Measurements from ENCODE around the gene MOCS2. TPM values are rescaled to one million over a fixed set of nuclear protein-coding genes. Genes with fewer than 3 reads are reported as not detected.

The MOCS2 gene, protein sequence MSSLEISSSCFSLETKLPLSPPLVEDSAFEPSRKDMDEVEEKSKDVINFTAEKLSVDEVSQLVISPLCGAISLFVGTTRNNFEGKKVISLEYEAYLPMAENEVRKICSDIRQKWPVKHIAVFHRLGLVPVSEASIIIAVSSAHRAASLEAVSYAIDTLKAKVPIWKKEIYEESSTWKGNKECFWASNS
- 100 to 1,000 TPM in 1 of 4 donors, 10 to 100 TPM in 3; 43.0 to 114 (median 65.9) TPM for polyA plus RNA-seq
- long read RNA-seq, donor 1, transcript MOCS2-203 (7 exons, 1,337 nt) = major isoform, 36 of 77 reads
- long read RNA-seq, donor 1, partial matches to known transcripts = 35 of 77 reads
- long read RNA-seq, donor 1, other reads (novel, unspliced or antisense) = 0 of 77 reads
- long read RNA-seq, donor 2, transcript MOCS2-203 (7 exons, 1,337 nt) = major isoform, 8 of 8 reads
- long read RNA-seq, donor 2, partial matches to known transcripts = 0 of 8 reads
- long read RNA-seq, donor 2, other reads (novel, unspliced or antisense) = 0 of 8 reads
- long read RNA-seq, donor 3, transcript MOCS2-203 (7 exons, 1,337 nt) = major isoform, 6 of 15 reads
- long read RNA-seq, donor 3, partial matches to known transcripts = 8 of 15 reads
- long read RNA-seq, donor 3, other reads (novel, unspliced or antisense) = 0 of 15 reads
- long read RNA-seq, donor 4, partial matches to known transcripts = 0 of 1 reads
- long read RNA-seq, donor 4, other reads (novel, unspliced or antisense) = 0 of 1 reads
- long read RNA-seq, donor 5, transcript MOCS2-203 (7 exons, 1,337 nt) = major isoform, 8 of 10 reads
- long read RNA-seq, donor 5, partial matches to known transcripts = 0 of 10 reads
- long read RNA-seq, donor 5, other reads (novel, unspliced or antisense) = 0 of 10 reads
- long read RNA-seq, donor 6, transcript MOCS2-203 (7 exons, 1,337 nt) = major isoform, 22 of 31 reads
- long read RNA-seq, donor 6, partial matches to known transcripts = 8 of 31 reads
- long read RNA-seq, donor 6, other reads (novel, unspliced or antisense) = 0 of 31 reads
- long read RNA-seq, donor 7, transcript MOCS2-203 (7 exons, 1,337 nt) = major isoform, 52 of 63 reads
- long read RNA-seq, donor 7, partial matches to known transcripts = 9 of 63 reads
- long read RNA-seq, donor 7, other reads (novel, unspliced or antisense) = 0 of 63 reads
- long read RNA-seq, donor 8, partial matches to known transcripts = 0 of 2 reads
- long read RNA-seq, donor 8, other reads (novel, unspliced or antisense) = 0 of 2 reads
- long read RNA-seq, donor 9, partial matches to known transcripts = 0 of 4 reads
- long read RNA-seq, donor 9, other reads (novel, unspliced or antisense) = 0 of 4 reads
- long read RNA-seq, donor 10, transcript MOCS2-203 (7 exons, 1,337 nt) = major isoform, 18 of 26 reads
- long read RNA-seq, donor 10, partial matches to known transcripts = 7 of 26 reads
- long read RNA-seq, donor 10, other reads (novel, unspliced or antisense) = 0 of 26 reads

DNA sequence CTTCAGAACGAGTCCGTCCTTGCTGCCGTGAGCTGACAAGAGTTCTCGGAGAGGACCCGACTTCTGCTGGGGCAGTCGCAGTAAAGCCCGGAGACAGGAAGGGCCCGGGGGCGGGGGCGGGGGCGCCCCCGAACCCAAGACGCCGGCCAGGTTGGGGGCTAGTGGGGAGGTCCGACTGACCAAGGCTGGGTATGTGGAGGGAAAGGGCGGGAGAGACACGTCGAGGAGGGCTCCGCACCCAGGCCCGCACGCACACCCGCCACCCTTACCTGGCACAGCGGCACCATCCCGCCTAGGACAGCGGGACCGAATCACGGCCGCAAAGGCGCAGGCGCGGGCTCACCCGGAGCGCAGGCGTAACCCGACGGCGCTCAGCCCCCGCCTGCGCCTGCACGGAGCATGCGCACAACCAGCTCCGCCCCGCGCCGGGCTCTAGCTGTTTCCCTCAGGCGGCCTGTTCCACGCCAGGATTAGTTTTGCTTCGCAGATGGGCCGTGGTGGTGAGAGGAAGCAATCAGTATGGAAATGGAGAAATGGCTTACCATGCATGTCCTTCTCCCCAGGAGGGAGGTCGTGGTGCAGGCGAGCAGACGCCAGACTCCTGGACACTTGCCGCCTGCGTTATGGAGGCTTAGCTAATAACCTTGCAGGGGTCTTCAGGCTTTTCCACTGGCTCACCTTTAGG, at the start of gene MOCS2:
Gene MOCS2, minus strand, starts transcription at position 315 of the 685 bp plus-strand sequence. CDS start 2,583 bp downstream, outside the sequence.
- FAIRE-seq = no peak
- 0 to 1% (median 0%) methylated on average over 39 to 54 of the region's 54 CpGs for WGBS, 3 donors

DNA sequence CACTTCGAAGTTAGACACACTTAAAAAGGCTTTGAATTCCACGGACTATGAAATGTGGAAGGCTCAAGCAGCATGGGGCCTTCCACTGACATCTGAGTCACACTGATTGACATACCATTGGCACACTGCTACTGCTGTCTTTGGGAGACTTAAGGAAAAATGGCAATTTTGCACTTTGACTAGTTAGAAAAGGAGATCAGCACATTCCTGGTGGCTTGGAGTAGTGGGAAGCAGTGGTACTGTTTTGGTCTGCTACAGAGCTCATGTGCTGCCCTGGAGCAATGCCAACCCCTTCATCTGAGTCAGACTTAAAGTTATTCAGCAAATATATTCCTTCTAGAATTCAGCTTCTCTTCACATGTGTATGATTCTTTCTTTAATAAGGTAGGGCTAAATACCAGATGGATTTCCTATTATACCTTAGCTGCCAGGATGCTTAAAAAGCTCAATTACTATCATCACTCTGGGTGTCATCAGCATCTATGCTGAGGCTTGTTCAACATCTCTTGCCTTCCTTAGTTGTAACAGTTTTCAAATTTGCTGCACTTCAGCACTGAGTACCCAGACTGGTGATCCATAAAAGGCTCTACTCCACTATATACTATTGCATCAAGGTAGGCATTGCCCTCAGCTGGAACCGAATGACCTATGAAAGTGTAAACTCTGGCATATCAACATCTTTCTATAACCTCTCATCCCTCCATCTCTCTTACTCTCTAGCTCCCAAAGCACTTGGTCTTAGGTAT, 42.3 kb upstream of the MOCS2 start:
- Histone ChIP-seq H3K27me3 (ENCODE audit: control insufficient read depth in 3 of 3, insufficient read depth in 3 of 3, low read length in 3 of 3) (no peaks in the 10 kb centered on the region), H3K36me3 (ENCODE audit: control insufficient read depth in 3 of 3, insufficient read depth in 2 of 3, low read depth in 1 of 3, low read length in 3 of 3) (no peaks in the 10 kb centered on the region), H3K4me3 (ENCODE audit: low read depth in 1 of 3, low read length in 3 of 3) (no peak overlapping the region), H3K4me1 (ENCODE audit: control insufficient read depth in 3 of 3, insufficient read depth in 2 of 3, low read depth in 1 of 3, low read length in 2 of 3) (peaks cover 0 to 8% (median 0%) of the 10 kb centered on the region in 3 donors), H3K27ac (ENCODE audit: low read depth in 1 of 3, low read length in 2 of 3) (no peak overlapping the region), H3K9me3 (ENCODE audit: control insufficient read depth in 2 of 2, insufficient read depth in 1 of 2, low read depth in 1 of 2, low read length in 1 of 2) (no peaks in the 10 kb centered on the region)
- DNase-seq (no peak), FAIRE-seq (no peak)
- 87 to 93% (median 89%) methylated on average over 3 of the region's 3 CpGs for WGBS, 3 donors

More for the DNA sequence above, at the start of gene MOCS2:
- Histone ChIP-seq H3K27ac (ENCODE audit: low read depth in 1 of 3, low read length in 2 of 3) (peak within 1 kb of the TSS; percentile 62 to 90 (median 66)), H3K9me3 (ENCODE audit: control insufficient read depth in 2 of 2, insufficient read depth in 1 of 2, low read depth in 1 of 2, low read length in 1 of 2) (no peaks in the 10 kb centered on the region), H3K4me3 (ENCODE audit: low read depth in 1 of 3, low read length in 3 of 3) (peak within 1 kb of the TSS; percentile 64 to 80 (median 76)), H3K27me3 (ENCODE audit: control insufficient read depth in 3 of 3, insufficient read depth in 3 of 3, low read length in 3 of 3) (no peaks in the 10 kb centered on the region), H3K36me3 (ENCODE audit: control insufficient read depth in 3 of 3, insufficient read depth in 2 of 3, low read depth in 1 of 3, low read length in 3 of 3) (peaks cover 0 to 3% (median 0%) of the 10 kb centered on the region in 3 donors), H3K4me1 (ENCODE audit: control insufficient read depth in 3 of 3, insufficient read depth in 2 of 3, low read depth in 1 of 3, low read length in 2 of 3) (peaks cover 0 to 3% (median 2%) of the 10 kb centered on the region in 3 donors)
- peak; percentile 94 to 97 for DNase-seq

DNA sequence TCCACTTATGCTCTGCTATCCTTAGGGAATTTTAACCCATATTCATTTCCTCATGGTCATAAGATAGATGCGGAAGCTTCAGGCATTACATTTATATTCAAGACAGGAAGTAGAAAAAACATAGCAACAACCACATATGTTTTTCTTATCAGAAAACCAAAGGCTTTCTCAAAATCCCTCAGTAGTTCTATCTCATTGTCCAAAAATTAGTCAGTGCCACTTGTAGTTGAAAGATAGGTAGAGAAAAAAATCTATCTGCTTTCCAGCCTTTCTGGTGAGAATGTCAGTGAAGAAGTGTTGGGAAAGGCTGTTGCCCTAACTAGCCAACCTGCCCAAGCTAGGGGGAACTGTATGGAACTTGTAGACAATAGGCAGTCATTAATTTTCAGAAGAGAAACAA, 23.5 kb upstream of the MOCS2 start:
- FAIRE-seq (no peak), DNase-seq (no peak)
- Histone ChIP-seq H3K4me1 (ENCODE audit: control insufficient read depth in 3 of 3, insufficient read depth in 2 of 3, low read depth in 1 of 3, low read length in 2 of 3) (peaks cover 0 to 3% (median 0%) of the 10 kb centered on the region in 3 donors), H3K27ac (ENCODE audit: low read depth in 1 of 3, low read length in 2 of 3) (no peak overlapping the region), H3K36me3 (ENCODE audit: control insufficient read depth in 3 of 3, insufficient read depth in 2 of 3, low read depth in 1 of 3, low read length in 3 of 3) (no peaks in the 10 kb centered on the region), H3K4me3 (ENCODE audit: low read depth in 1 of 3, low read length in 3 of 3) (no peak overlapping the region), H3K27me3 (ENCODE audit: control insufficient read depth in 3 of 3, insufficient read depth in 3 of 3, low read length in 3 of 3) (no peaks in the 10 kb centered on the region), H3K9me3 (ENCODE audit: control insufficient read depth in 2 of 2, insufficient read depth in 1 of 2, low read depth in 1 of 2, low read length in 1 of 2) (no peaks in the 10 kb centered on the region)
- 85 to 97% (median 90%) methylated on average over 1 of the region's 1 CpG for WGBS, 3 donors

DNA sequence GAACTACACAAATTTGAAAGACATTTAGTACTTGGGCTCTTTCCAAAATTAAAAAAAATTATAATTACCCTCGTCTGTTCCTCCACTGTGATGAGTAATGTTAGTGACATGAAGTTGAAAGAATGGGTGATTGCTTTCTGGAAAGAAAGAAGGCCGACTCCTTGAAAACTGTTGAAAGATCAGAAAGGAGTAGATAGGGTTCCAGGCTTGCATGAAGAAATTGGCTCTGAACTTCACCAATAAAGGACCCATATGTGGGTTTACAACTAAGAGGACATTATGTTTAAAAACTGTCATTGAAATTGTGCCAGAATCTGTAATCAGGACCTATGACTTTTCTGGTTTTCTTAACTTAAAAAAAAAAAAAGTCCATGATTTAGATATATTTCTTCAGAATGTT, 20.7 kb upstream of the MOCS2 start:
- 45 to 47% (median 47%) methylated on average over 2 of the region's 2 CpGs for WGBS, 3 donors
- Histone ChIP-seq H3K27ac (ENCODE audit: low read depth in 1 of 3, low read length in 2 of 3) (no peak overlapping the region), H3K4me3 (ENCODE audit: low read depth in 1 of 3, low read length in 3 of 3) (no peak overlapping the region), H3K9me3 (ENCODE audit: control insufficient read depth in 2 of 2, insufficient read depth in 1 of 2, low read depth in 1 of 2, low read length in 1 of 2) (no peaks in the 10 kb centered on the region), H3K36me3 (ENCODE audit: control insufficient read depth in 3 of 3, insufficient read depth in 2 of 3, low read depth in 1 of 3, low read length in 3 of 3) (no peaks in the 10 kb centered on the region), H3K27me3 (ENCODE audit: control insufficient read depth in 3 of 3, insufficient read depth in 3 of 3, low read length in 3 of 3) (no peaks in the 10 kb centered on the region), H3K4me1 (ENCODE audit: control insufficient read depth in 3 of 3, insufficient read depth in 2 of 3, low read depth in 1 of 3, low read length in 2 of 3) (no peaks in the 10 kb centered on the region)
- DNase-seq (no peak), FAIRE-seq (no peak)

DNA sequence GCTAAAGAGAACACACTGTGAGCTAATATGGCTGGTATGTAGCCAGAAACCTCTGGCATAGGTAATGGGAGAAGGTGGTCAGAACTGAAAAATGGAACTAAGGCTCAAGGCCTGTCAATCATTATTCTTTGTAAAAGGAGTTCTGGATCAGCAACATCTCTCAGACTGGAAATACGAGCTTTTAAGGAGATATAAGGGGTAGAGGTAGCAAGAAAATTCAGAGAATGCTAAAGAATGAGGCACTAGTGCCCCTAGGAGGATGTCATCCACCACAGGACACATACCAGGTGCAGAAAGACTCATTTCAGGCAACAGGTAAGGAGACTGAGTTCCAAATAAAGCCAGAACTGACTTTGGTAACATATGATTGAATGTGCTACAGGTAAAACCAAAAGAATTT, 18.9 kb upstream of the MOCS2 start:
- no peaks in the 10 kb centered on the region for H3K9me3 ChIP-seq (ENCODE audit: control insufficient read depth in 2 of 2, insufficient read depth in 1 of 2, low read depth in 1 of 2, low read length in 1 of 2)
- no peak overlapping the region for H3K27ac ChIP-seq (ENCODE audit: low read depth in 1 of 3, low read length in 2 of 3)
- no peak for FAIRE-seq
- H3K36me3 ChIP-seq (ENCODE audit: control insufficient read depth in 3 of 3, insufficient read depth in 2 of 3, low read depth in 1 of 3, low read length in 3 of 3) = no peaks in the 10 kb centered on the region
- WGBS, 3 donors = 76 to 85% (median 80%) methylated on average over 1 of the region's 1 CpG
- no peaks in the 10 kb centered on the region for H3K4me1 ChIP-seq (ENCODE audit: control insufficient read depth in 3 of 3, insufficient read depth in 2 of 3, low read depth in 1 of 3, low read length in 2 of 3)
- H3K27me3 ChIP-seq (ENCODE audit: control insufficient read depth in 3 of 3, insufficient read depth in 3 of 3, low read length in 3 of 3) = no peaks in the 10 kb centered on the region
- DNase-seq = no peak
- no peak overlapping the region for H3K4me3 ChIP-seq (ENCODE audit: low read depth in 1 of 3, low read length in 3 of 3)

DNA sequence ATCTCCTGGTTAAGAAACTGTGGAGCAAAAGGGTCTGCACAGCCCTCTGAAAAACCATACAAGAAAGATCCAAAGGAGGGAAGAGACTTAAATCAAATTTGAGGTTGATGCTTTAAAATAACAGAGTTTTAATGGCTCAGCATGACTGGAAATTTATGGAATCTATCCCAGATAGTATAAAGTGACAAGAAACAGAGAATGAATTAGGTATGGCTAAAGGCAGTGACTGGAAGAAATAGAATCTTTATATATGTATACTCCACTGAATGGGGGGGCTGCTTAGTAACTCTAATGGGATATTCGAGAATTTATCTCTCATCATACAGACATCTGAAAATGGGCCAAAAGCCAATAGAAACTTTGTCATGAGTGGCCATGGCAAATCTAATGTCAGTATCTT, 17.6 kb upstream of the MOCS2 start:
- Histone ChIP-seq H3K27ac (ENCODE audit: low read depth in 1 of 3, low read length in 2 of 3) (no peak overlapping the region), H3K36me3 (ENCODE audit: control insufficient read depth in 3 of 3, insufficient read depth in 2 of 3, low read depth in 1 of 3, low read length in 3 of 3) (no peaks in the 10 kb centered on the region), H3K9me3 (ENCODE audit: control insufficient read depth in 2 of 2, insufficient read depth in 1 of 2, low read depth in 1 of 2, low read length in 1 of 2) (no peaks in the 10 kb centered on the region), H3K4me3 (ENCODE audit: low read depth in 1 of 3, low read length in 3 of 3) (no peak overlapping the region), H3K27me3 (ENCODE audit: control insufficient read depth in 3 of 3, insufficient read depth in 3 of 3, low read length in 3 of 3) (no peaks in the 10 kb centered on the region), H3K4me1 (ENCODE audit: control insufficient read depth in 3 of 3, insufficient read depth in 2 of 3, low read depth in 1 of 3, low read length in 2 of 3) (no peaks in the 10 kb centered on the region)
- DNase-seq = no peak
- no peak for FAIRE-seq
- 0 to 85% (median 44%) methylated on average over 1 of the region's 1 CpG for WGBS, 3 donors

DNA sequence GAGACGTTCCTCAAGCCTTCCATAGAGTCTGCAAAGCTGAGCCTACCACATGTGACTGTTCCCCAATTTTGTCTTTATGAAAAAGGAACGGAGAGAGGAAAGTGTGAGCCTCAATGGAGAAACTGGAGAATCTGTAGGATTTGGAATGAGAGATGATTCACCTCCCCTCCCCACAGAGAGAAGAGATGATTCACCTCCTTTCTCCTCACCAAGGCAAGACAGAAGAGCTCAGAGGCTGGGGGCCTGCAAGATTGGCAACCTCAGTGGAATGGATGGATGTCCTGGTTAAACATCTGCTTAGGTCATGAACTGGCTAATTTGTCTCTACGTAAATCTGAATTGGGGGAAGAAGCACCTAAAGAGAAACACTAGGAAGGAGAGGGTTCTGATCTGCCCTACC, 17.0 kb upstream of the MOCS2 start:
- no peak for FAIRE-seq
- Histone ChIP-seq H3K4me3 (ENCODE audit: low read depth in 1 of 3, low read length in 3 of 3) (no peak overlapping the region), H3K27ac (ENCODE audit: low read depth in 1 of 3, low read length in 2 of 3) (no peak overlapping the region)

More for the DNA sequence above, 17.0 kb upstream of the MOCS2 start:
- DNase-seq = no peak
- Histone ChIP-seq H3K4me1 (ENCODE audit: control insufficient read depth in 3 of 3, insufficient read depth in 2 of 3, low read depth in 1 of 3, low read length in 2 of 3) (no peaks in the 10 kb centered on the region), H3K27me3 (ENCODE audit: control insufficient read depth in 3 of 3, insufficient read depth in 3 of 3, low read length in 3 of 3) (no peaks in the 10 kb centered on the region), H3K36me3 (ENCODE audit: control insufficient read depth in 3 of 3, insufficient read depth in 2 of 3, low read depth in 1 of 3, low read length in 3 of 3) (no peaks in the 10 kb centered on the region), H3K9me3 (ENCODE audit: control insufficient read depth in 2 of 2, insufficient read depth in 1 of 2, low read depth in 1 of 2, low read length in 1 of 2) (no peaks in the 10 kb centered on the region)
- WGBS, 3 donors = 76 to 92% (median 89%) methylated on average over 3 of the region's 3 CpGs

Measured in small intestine (tissue), 16 donors.